Measurements from ENCODE around the gene AMZ2. TPM values are rescaled to one million over a fixed set of nuclear protein-coding genes. Genes with fewer than 3 reads are reported as not detected.
"Not testable (repeated sequence)": the region's sequence is repeated elsewhere in the genome, so short reads cannot be mapped to it uniquely, and the experiment has no call there.

The AMZ2 gene
- total RNA-seq, 2 donors from 2014 or later = 185 to 224 TPM

GRCh38 chr17:68209191-68209900 lies 38.5 kb upstream of the AMZ2 start:
- not testable (repeated sequence) for H3K4me3 Mint-ChIP-seq; ATAC-seq (replicated peaks in 1 of 2); H3K27ac Mint-ChIP-seq; DNase-seq; H3K9me3 Mint-ChIP-seq; H3K27me3 Mint-ChIP-seq (ENCODE audit: low read depth)
- peaks cover 42% of the 10 kb centered on the region for H3K4me1 Mint-ChIP-seq (ENCODE audit: low read depth)
- peaks cover 18 to 42% of the 10 kb centered on the region in 2 donors for H3K36me3 Mint-ChIP-seq (ENCODE audit: insufficient read depth in 2 of 2)

GRCh38 chr17:68210570-68211315 lies 37.1 kb upstream of the AMZ2 start:
- Mint-ChIP-seq H3K27me3 (ENCODE audit: low read depth) (no peaks in the 10 kb centered on the region), H3K4me1 (ENCODE audit: low read depth) (peaks cover 49% of the 10 kb centered on the region), H3K27ac (no peak overlapping the region), H3K4me3 (no peak overlapping the region), H3K36me3 (ENCODE audit: insufficient read depth in 2 of 2) (peaks cover 17 to 49% of the 10 kb centered on the region in 2 donors), H3K9me3 (no peaks in the 10 kb centered on the region)
- no peak for DNase-seq
- no peak for ATAC-seq (replicated peaks in 1 of 2)

GRCh38 chr17:68213428-68214411 lies 34.1 kb upstream of the AMZ2 start:
- not testable (repeated sequence) for H3K27me3 Mint-ChIP-seq (ENCODE audit: low read depth)
- Mint-ChIP-seq H3K4me3 (peak overlapping the region in 1 of 2 donors; percentile 56), H3K4me1 (ENCODE audit: low read depth) (peaks cover 43% of the 10 kb centered on the region)

GRCh38 chr17:68215453-68215852 lies 32.4 kb upstream of the AMZ2 start:
- not testable (repeated sequence) for DNase-seq; H3K27me3 Mint-ChIP-seq (ENCODE audit: low read depth); H3K4me3 Mint-ChIP-seq; H3K9me3 Mint-ChIP-seq; H3K27ac Mint-ChIP-seq; ATAC-seq (replicated peaks in 1 of 2)
- Mint-ChIP-seq H3K4me1 (ENCODE audit: low read depth) (peaks cover 42% of the 10 kb centered on the region), H3K36me3 (ENCODE audit: insufficient read depth in 2 of 2) (peaks cover 11 to 35% of the 10 kb centered on the region in 2 donors)

More at GRCh38 chr17:68213428-68214411, 34.1 kb upstream of the AMZ2 start:
- Mint-ChIP-seq H3K36me3 (ENCODE audit: insufficient read depth in 2 of 2) (peaks cover 11 to 43% of the 10 kb centered on the region in 2 donors), H3K27ac (peak overlapping the region; percentile 89)
- H3K9me3 Mint-ChIP-seq, DNase-seq: not testable (repeated sequence)
- ATAC-seq (replicated peaks in 1 of 2) = peak in 1 of 2 donors; percentile 47

GRCh38 chr17:68219429-68219828 lies 28.4 kb upstream of the AMZ2 start:
- peaks cover 20% of the 10 kb centered on the region for H3K4me1 Mint-ChIP-seq (ENCODE audit: low read depth)
- DNase-seq; H3K9me3 Mint-ChIP-seq; ATAC-seq (replicated peaks in 1 of 2); H3K27me3 Mint-ChIP-seq (ENCODE audit: low read depth); H3K4me3 Mint-ChIP-seq; H3K27ac Mint-ChIP-seq: not testable (repeated sequence)
- H3K36me3 Mint-ChIP-seq (ENCODE audit: insufficient read depth in 2 of 2) = peaks cover 11 to 20% of the 10 kb centered on the region in 2 donors

GRCh38 chr17:68220186-68220585 lies 27.7 kb upstream of the AMZ2 start:
- DNase-seq; H3K27me3 Mint-ChIP-seq (ENCODE audit: low read depth); H3K4me3 Mint-ChIP-seq; H3K9me3 Mint-ChIP-seq; H3K27ac Mint-ChIP-seq; ATAC-seq (replicated peaks in 1 of 2): not testable (repeated sequence)
- H3K36me3 Mint-ChIP-seq (ENCODE audit: insufficient read depth in 2 of 2) = peaks cover 13 to 14% of the 10 kb centered on the region in 2 donors
- peaks cover 21% of the 10 kb centered on the region for H3K4me1 Mint-ChIP-seq (ENCODE audit: low read depth)

GRCh38 chr17:68220786-68221185 lies 27.1 kb upstream of the AMZ2 start:
- H3K9me3 Mint-ChIP-seq; H3K27ac Mint-ChIP-seq; H3K27me3 Mint-ChIP-seq (ENCODE audit: low read depth); ATAC-seq (replicated peaks in 1 of 2); H3K4me3 Mint-ChIP-seq; DNase-seq: not testable (repeated sequence)
- peaks cover 13% of the 10 kb centered on the region in 2 donors for H3K36me3 Mint-ChIP-seq (ENCODE audit: insufficient read depth in 2 of 2)
- H3K4me1 Mint-ChIP-seq (ENCODE audit: low read depth) = peaks cover 21% of the 10 kb centered on the region

GRCh38 chr17:68221786-68222185 lies 26.1 kb upstream of the AMZ2 start:
- no peak overlapping the region for H3K27ac Mint-ChIP-seq
- H3K27me3 Mint-ChIP-seq (ENCODE audit: low read depth) = no peaks in the 10 kb centered on the region
- H3K4me1 Mint-ChIP-seq (ENCODE audit: low read depth) = peaks cover 21% of the 10 kb centered on the region
- ATAC-seq (replicated peaks in 1 of 2) (no peak), DNase-seq (no peak)
- H3K4me3 Mint-ChIP-seq = no peak overlapping the region
- H3K9me3 Mint-ChIP-seq = no peaks in the 10 kb centered on the region
- H3K36me3 Mint-ChIP-seq (ENCODE audit: insufficient read depth in 2 of 2) = peaks cover 7 to 13% of the 10 kb centered on the region in 2 donors

- no peaks in the 10 kb centered on the region for H3K9me3 Mint-ChIP-seq
- no peaks in the 10 kb centered on the region for H3K27me3 Mint-ChIP-seq (ENCODE audit: low read depth)
- no peak for DNase-seq
- H3K4me3 Mint-ChIP-seq = no peak overlapping the region
- H3K27ac Mint-ChIP-seq = peak overlapping the region; percentile 25
- ATAC-seq (replicated peaks in 1 of 2) = no peak
- H3K36me3 Mint-ChIP-seq (ENCODE audit: insufficient read depth in 2 of 2) = peaks cover 7 to 13% of the 10 kb centered on the region in 2 donors
- H3K4me1 Mint-ChIP-seq (ENCODE audit: low read depth) = peaks cover 27% of the 10 kb centered on the region
These were observed 25.2 kb upstream of the AMZ2 start for GRCh38 chr17:68222606-68223005.

- not testable (repeated sequence) for H3K36me3 Mint-ChIP-seq (ENCODE audit: insufficient read depth in 2 of 2); DNase-seq; H3K27ac Mint-ChIP-seq; H3K27me3 Mint-ChIP-seq (ENCODE audit: low read depth); H3K4me3 Mint-ChIP-seq; H3K9me3 Mint-ChIP-seq; ATAC-seq (replicated peaks in 1 of 2)
- peaks cover 30% of the 10 kb centered on the region for H3K4me1 Mint-ChIP-seq (ENCODE audit: low read depth)
These were observed 22.8 kb upstream of the AMZ2 start for GRCh38 chr17:68225055-68225454.

- ATAC-seq (replicated peaks in 1 of 2) (peak; percentile 90 to 94), DNase-seq (peak; percentile 33 to 59)
- not testable (repeated sequence) for H3K9me3 Mint-ChIP-seq; H3K27me3 Mint-ChIP-seq (ENCODE audit: low read depth); H3K36me3 Mint-ChIP-seq (ENCODE audit: insufficient read depth in 2 of 2)
- peak overlapping the region; percentile 58 to 63 for H3K4me3 Mint-ChIP-seq
- H3K27ac Mint-ChIP-seq = peak overlapping the region; percentile 85
- H3K4me1 Mint-ChIP-seq (ENCODE audit: low read depth) = peaks cover 35% of the 10 kb centered on the region
These were observed 19.7 kb upstream of the AMZ2 start for GRCh38 chr17:68228039-68228680.

- no peak overlapping the region for H3K4me3 Mint-ChIP-seq
- ATAC-seq (replicated peaks in 1 of 2) (no peak), DNase-seq (no peak)
- peak overlapping the region; percentile 12 for H3K27ac Mint-ChIP-seq
- H3K4me1 Mint-ChIP-seq (ENCODE audit: low read depth) = peaks cover 35% of the 10 kb centered on the region
- H3K27me3 Mint-ChIP-seq (ENCODE audit: low read depth) = no peaks in the 10 kb centered on the region
- no peaks in the 10 kb centered on the region for H3K9me3 Mint-ChIP-seq
- H3K36me3 Mint-ChIP-seq (ENCODE audit: insufficient read depth in 2 of 2) = peaks cover 5 to 6% of the 10 kb centered on the region in 2 donors
These were observed 18.8 kb upstream of the AMZ2 start for GRCh38 chr17:68228817-68229570.

Data from activated T-cell treated with anti-CD3 and anti-CD28 coated beads, Interleukin-2, amount 50 U/mL, for 72 hours (primary cell).